HG03571 (cell line): ENCODE results near the gene MRI1.
"Not testable (repeated sequence)": the region's sequence is repeated elsewhere in the genome, so short reads cannot be mapped to it uniquely, and the experiment has no call there.

Experiments used
- ATAC-seq: cut with Tn5 transposase; IDR thresholded peaks from one replicate; pipeline ENCODE4 v1.9.1; 2021; ENCODE audit not compliant: unreplicated experiment

MRI1 gene

GRCh38 chr19:13758795-13759194, 5.5 kb upstream of the MRI1 start:
- ATAC-seq = no peak

- ATAC-seq = no peak
Measured at GRCh38 chr19:13761423-13761822, 2.9 kb upstream of the MRI1 start.

- ATAC-seq = no peak
Measured at GRCh38 chr19:13762635-13763235, 1.6 kb upstream of the MRI1 start.

DNA sequence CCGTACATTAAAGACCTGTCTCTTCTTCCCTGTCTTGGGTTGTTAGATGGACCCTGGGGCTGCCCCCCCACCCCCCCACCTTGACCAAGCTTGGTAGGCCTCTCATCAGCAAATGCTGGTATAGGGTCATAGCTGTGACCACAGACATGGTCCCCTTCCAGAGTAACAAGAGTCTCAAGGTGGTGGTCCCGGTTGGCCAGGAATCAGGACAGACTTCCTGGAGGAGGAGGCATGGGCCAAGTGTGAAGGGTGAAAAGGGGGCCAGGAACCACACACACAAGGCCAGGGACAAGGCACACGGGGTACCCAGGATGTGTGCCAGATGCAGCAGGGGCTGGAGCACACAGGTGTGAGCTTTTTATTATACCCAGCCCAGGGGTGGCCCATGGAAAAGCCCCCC, 1.1 kb upstream of the MRI1 start:
- no peak for ATAC-seq

DNA sequence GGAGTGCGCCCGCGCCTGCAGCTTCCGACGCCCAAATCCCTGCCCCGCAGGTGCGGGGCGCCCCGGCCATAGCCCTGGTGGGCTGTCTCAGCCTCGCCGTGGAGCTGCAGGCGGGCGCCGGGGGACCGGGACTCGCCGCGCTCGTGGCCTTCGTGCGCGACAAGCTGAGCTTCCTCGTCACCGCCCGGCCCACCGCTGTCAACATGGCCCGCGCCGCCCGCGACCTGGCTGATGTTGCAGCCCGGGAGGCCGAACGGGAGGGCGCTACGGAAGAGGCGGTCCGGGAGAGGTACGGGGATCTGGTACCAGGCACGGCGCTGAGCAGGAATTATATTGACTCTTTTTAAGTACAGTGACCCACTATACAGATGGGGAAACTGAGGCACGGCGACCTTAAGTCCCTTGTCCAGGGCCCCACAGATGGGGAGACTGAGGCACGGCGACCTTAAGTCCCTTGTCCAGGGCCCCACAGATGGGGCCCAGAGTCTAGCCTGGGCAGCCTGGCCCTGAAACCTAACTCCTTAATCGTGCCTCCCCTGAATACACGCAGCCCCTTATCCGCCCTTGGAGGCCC, 586 bp downstream of the MRI1 start:
- no peak for ATAC-seq

- ATAC-seq = no peak
Measured at GRCh38 chr19:13765395-13766094, 1.2 kb downstream of the MRI1 start.

- ATAC-seq = no peak
Measured at GRCh38 chr19:13766095-13766481, 1.8 kb downstream of the MRI1 start.

DNA sequence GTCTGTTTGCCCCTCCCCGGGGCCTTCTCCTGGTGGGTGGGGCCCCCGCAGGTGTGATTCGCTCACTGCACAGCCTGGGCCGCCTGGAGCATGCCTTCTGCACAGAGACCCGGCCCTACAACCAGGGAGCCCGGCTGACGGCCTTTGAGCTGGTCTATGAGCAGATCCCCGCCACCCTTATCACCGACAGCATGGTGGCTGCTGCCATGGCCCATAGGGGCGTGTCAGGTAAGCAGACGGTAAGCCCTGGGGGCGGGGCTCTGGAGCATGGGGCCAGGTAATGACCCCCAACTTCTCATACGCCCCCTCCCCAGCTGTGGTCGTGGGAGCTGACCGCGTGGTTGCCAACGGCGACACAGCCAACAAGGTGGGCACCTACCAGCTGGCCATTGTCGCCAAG, 4.2 kb downstream of the MRI1 start:
- no peak for ATAC-seq

DNA sequence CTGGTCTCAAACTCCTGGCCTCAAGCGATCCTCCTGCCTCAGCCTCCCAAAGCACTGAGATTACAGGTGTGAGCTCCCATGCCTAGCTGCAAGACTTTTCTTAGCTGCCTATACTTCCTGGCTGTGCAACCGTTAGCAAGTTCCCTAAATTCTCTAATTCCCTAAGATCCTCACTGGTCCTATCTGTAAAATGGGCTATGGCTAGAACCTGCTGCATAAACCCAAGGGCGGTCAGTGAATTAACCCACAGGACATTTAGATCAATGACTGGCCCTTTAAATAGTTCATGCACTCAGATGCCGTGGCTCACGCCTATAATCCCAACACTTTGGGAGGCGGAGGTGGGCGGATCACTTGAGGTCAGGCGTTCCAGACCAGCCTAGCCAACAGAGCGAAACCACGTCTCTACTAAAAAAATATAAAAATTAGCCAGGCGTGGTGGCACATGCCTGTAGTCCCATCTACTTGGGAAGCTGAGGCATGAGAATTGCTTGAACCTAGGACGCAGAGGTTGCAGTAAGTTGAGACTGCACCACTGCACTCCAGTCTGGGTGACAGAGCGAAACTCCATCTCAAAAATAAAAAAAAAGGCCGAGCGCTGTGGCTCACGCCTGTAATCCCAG, 5.8 kb downstream of the MRI1 start:
- no peak for ATAC-seq

DNA sequence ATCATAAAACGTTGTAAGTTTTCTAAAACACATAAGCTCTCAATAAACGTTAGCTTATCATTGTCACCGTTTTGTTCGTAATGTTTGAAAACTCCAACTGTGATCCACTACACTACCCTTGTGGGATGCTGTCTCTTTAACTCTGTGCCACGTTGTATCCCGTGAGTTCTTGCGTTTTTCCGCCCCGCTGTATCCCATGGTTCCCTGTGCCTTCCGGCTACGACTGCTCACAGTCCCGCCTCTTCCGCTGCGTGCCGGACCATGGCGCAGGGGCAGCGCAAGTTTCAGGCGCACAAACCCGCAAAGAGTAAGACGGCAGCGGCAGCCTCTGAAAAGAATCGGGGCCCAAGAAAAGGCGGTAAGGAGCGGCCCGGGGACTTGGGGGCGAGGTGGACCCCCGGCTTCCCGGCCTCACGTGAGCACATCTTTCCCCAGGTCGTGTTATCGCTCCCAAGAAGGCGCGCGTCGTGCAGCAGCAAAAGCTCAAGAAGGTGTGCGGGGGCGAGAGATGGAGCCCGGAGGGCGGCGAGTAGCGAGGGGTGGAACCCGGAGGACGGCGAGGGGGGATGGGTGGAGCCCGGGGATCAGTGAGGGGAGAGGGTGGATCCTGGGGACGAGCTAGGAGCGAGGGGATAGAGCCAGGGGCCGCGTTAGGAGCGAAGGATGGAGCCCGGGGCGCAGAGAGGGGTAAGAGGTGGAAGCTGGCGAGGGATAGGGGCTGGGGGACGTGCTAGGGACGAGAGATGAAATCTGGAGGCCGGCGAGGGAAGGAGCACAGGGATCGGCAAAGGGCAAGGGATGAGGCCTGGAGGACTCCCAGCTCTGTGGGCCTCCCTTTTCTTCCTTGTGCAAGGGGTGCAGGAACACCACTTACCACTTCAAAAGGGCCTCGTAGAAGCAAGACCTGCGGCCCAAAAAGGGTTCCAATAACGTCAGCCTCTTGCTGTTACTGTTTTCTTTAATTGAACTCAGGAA, 10.2 kb downstream of the MRI1 start, which contains the start of gene C19orf53:
Gene C19orf53 (plus strand): TSS at position 240 of the 975 bp plus-strand sequence. CDS start 22 bp downstream, at position 262.
- ATAC-seq = peak; percentile 65

GRCh38 chr19:13778398-13778797, 14.1 kb downstream of the MRI1 start:
- no peak for ATAC-seq

- no peak for ATAC-seq
Measured at GRCh38 chr19:13778847-13779246, 14.5 kb downstream of the MRI1 start.

GRCh38 chr19:13779794-13780193, 15.5 kb downstream of the MRI1 start:
- not testable (repeated sequence) for ATAC-seq

- ATAC-seq = no peak
Measured at GRCh38 chr19:13781547-13781946, 17.2 kb downstream of the MRI1 start.

DNA sequence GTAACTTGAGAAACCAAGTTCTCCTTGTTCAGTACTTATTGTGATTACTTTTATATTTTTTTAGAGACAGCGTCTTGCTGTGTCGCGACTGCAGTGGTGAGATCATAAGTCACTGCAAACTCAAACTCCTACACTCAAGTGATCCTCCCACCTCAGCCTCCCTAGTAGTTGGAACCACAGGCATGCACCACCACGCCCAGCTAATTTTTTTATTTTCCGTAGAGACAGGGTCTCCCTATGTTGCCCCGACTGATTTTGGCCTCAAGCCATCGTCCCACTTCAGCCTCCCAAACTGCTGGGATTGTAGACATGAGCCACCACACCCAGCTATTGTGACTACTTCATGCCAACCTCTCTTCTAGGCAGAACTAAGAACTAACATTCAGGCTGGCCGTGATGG, 18.2 kb downstream of the MRI1 start:
- ATAC-seq = no peak

- ATAC-seq = no peak
Measured at GRCh38 chr19:13783565-13784500, 19.5 kb downstream of the MRI1 start.

- no peak for ATAC-seq
Measured at GRCh38 chr19:13784731-13785452, 20.6 kb downstream of the MRI1 start.

DNA sequence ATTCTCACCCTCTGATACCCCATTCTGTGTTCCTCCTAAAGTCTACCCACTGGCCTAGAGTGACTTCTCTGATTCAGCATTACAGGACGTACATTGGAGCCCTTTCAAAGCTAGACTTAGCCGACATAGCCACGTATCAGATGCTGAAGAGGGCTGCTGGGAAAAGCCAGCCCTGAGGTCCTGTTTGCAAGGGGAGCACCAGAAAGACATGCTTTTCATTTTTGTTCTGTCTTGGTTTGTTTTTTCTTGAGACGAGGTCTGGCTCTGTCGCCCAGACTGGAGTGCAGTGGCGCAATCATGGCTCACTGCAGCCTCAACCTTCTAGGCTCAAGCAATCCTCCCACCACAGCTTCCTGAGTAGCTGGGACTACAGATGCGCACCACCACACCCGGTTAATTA, 24.7 kb downstream of the MRI1 start:
- no peak for ATAC-seq

DNA sequence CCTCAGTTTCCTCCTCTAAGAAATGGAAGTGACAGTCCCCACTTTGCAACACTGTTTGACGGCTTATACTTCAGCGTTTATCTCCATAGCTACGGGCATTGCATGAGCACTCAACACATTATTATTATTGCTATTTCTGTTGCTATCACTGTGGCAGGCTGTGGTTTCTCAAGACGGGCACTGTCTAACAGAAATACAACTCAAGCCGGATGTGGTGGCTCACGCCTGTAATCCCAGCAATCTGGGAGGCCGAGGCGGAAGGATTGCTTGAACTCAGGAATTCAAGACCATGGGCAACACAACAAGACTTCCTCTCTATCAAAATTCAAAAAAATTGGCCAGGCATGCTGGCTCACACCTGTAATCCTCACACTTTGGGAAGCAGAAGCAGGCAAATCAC, 26.0 kb downstream of the MRI1 start:
- no peak for ATAC-seq
